GM12878 (cell line): ENCODE measurements around the gene CRX. TPM values are rescaled to one million over a fixed set of nuclear protein-coding genes. Genes with fewer than 3 reads are reported as not detected.

Experiments
- ATAC-seq: fragments of 200-7000 bp; cut with Tn5 transposase; 3 replicates; pipeline ENCODE4 v1.9.1; 2020; ENCODE audit warnings: mild to moderate bottlenecking, moderate library complexity
- BruUV-seq: library from RNA; stranded (reverse); fragments of 400-500 nt; replicated peaks from 2 replicates; lab custom pipeline; 2021; lab: Mats Ljungman, UMichigan
- CTCF ChIA-PET: fragments of 300-600 bp; sonication (Branson Sonifier 250); formaldehyde crosslinking; extraction: SDS; loops from one replicate; lab custom pipeline; 2021; ENCODE audit warnings: inconsistent platforms; lab: Yijun Ruan, JAX
- POLR2A ChIA-PET: fragments of 350-600 bp; formaldehyde crosslinking; extraction: SDS; loops from one replicate; lab custom pipeline; 2021; ENCODE audit warnings: inconsistent platforms; lab: Charles Lee
- RAD21 ChIA-PET: fragments of 300-600 bp; sonication (Branson Sonifier 250); formaldehyde crosslinking; loops from one replicate; lab custom pipeline; 2023; ENCODE audit warnings: antibody characterized with exemption; ENCODE audit not compliant: unreplicated experiment; lab: Charles Lee
- SMC1A ChIA-PET: fragments of 300-600 bp; sonication (Branson Sonifier 250); formaldehyde crosslinking; loops from one replicate; lab custom pipeline; 2023; ENCODE audit not compliant: unreplicated experiment, uncharacterized antibody; lab: Charles Lee
- DNase-seq: peaks from one replicate; pipeline ENCODE4 v3.0.0-alpha.2; 2011; ENCODE audit warnings: low read depth, low spot score
- FAIRE-seq: peaks from 3 replicates; lab custom pipeline; 2011; peaks lifted over from hg19 to GRCh38; lab: Jason Lieb, UNC
- H2AFZ ChIP-seq: 2 replicates; pipeline ENCODE4 v1.6.0; 2011; ENCODE audit warnings: low read depth, low read length, control low read depth; ENCODE audit not compliant: control insufficient read depth
- H3K27ac ChIP-seq: 2 replicates; pipeline ENCODE4 v1.5.1; 2011; ENCODE audit warnings: control low read depth; ENCODE audit not compliant: control insufficient read depth, insufficient read depth
- H3K27me3 ChIP-seq, 2 experiments: replicated peaks in 1 of 2; 2 replicates each; pipeline versions ENCODE4 v1.6.0 to v1.6.1; 2011; ENCODE audit warnings: low read length in 1 of 2; ENCODE audit not compliant: control insufficient read depth in 2 of 2, insufficient read depth in 2 of 2
- H3K36me3 ChIP-seq, 2 experiments: 2 replicates each; pipeline ENCODE4 v1.5.1; 2011; ENCODE audit warnings: low read length in 1 of 2; ENCODE audit not compliant: control insufficient read depth in 2 of 2, insufficient read depth in 2 of 2
- H3K4me1 ChIP-seq: 2 replicates; pipeline ENCODE4 v1.6.1; 2011; ENCODE audit warnings: mild to moderate bottlenecking, low read length, moderate library complexity, mixed read lengths; ENCODE audit not compliant: control insufficient read depth, insufficient read depth
- H3K4me2 ChIP-seq: 2 replicates; pipeline ENCODE4 v1.6.0; 2011; ENCODE audit warnings: control low read depth; ENCODE audit not compliant: control insufficient read depth, insufficient read depth
- H3K4me3 ChIP-seq: fragments of 200-600 bp; sonication (generic); 2 replicates; pipeline ENCODE4 v1.5.1; 2016
- H3K79me2 ChIP-seq: 2 replicates; pipeline ENCODE4 v1.6.0; 2011; ENCODE audit warnings: low read length; ENCODE audit not compliant: control insufficient read depth, insufficient read depth
- H3K9ac ChIP-seq: 2 replicates; pipeline ENCODE4 v1.8.0; 2011; ENCODE audit warnings: low read length, control low read depth, mixed read lengths; ENCODE audit not compliant: control insufficient read depth, insufficient read depth
- H3K9me3 ChIP-seq: replicated peaks from 3 replicates; pipeline ENCODE4 v1.5.1; 2011; ENCODE audit warnings: mild to moderate bottlenecking, low read length; ENCODE audit not compliant: control insufficient read depth, insufficient read depth
- H4K20me1 ChIP-seq: 2 replicates; pipeline ENCODE4 v1.6.0; 2011; ENCODE audit not compliant: control insufficient read depth, insufficient read depth
- CHD1 ChIP-seq: IDR thresholded peaks from 2 replicates; pipeline ENCODE4 v1.6.1; 2012; ENCODE audit warnings: low read depth, low read length, improper control_type of control experiment
- GABPA ChIP-seq: IDR thresholded peaks from 2 replicates; pipeline ENCODE4 v1.6.1; 2014; ENCODE audit warnings: antibody characterized with exemption, low read depth, mild to moderate bottlenecking, inconsistent platforms
- GATAD2B ChIP-seq: fragments of 450-650 bp; conservative IDR thresholded peaks from 2 replicates; pipeline ENCODE4 v1.6.1; 2017; ENCODE audit warnings: low read depth, mild to moderate bottlenecking, moderate library complexity
- PAX5 ChIP-seq: IDR thresholded peaks from 2 replicates; pipeline ENCODE4 v1.6.1; 2011; ENCODE audit warnings: low read depth, low read length, borderline replicate concordance
- PML ChIP-seq: IDR thresholded peaks from 2 replicates; pipeline ENCODE4 v1.6.1; 2012; ENCODE audit warnings: low read length, inconsistent platforms
- RELA ChIP-seq: fragments of 450-650 bp; IDR thresholded peaks from 2 replicates; pipeline ENCODE4 v1.8.0; 2014; ENCODE audit warnings: borderline replicate concordance; ENCODE audit not compliant: partially characterized antibody
- RUNX3 ChIP-seq: IDR thresholded peaks from 2 replicates; pipeline ENCODE4 v1.6.1; 2012; ENCODE audit warnings: low read length, inconsistent platforms
- SMAD5 ChIP-seq: IDR thresholded peaks from 2 replicates; pipeline ENCODE4 v1.6.1; 2016; ENCODE audit warnings: antibody characterized with exemption, low read depth
- SPI1 ChIP-seq: IDR thresholded peaks from 2 replicates; pipeline ENCODE4 v1.6.1; 2011; ENCODE audit warnings: low read depth, mild to moderate bottlenecking, low read length, moderate library complexity, borderline replicate concordance; ENCODE audit not compliant: insufficient read depth
- STAT1 ChIP-seq: fragments of 450-650 bp; conservative IDR thresholded peaks from 2 replicates; pipeline ENCODE4 v1.6.1; 2014; ENCODE audit warnings: antibody characterized with exemption, mild to moderate bottlenecking
- TCF3 ChIP-seq: IDR thresholded peaks from 2 replicates; pipeline ENCODE4 v1.6.1; 2012; ENCODE audit warnings: low read depth, mild to moderate bottlenecking, low read length, borderline replicate concordance; ENCODE audit not compliant: insufficient read depth
- WGBS: methylation state at CpG from one replicate; pipeline ENCODE4 v1.1.6; 2016; ENCODE audit warnings: low lambda C conversion rate; ENCODE audit not compliant: insufficient replicate concordance, insufficient coverage; ENCODE audit errors: missing lambda C conversion rate; 5-methylcytosine and 5-hydroxymethylcytosine counted together
- in situ Hi-C: fragments of 300-500 bp; cut with MboI; formaldehyde crosslinking; loops from 9 replicates; pipeline ENCODE4 v1.14.3; 2018; ENCODE audit warnings: mixed read lengths
- intact Hi-C: fragments of 100-400 bp; cut with micrococcal nuclease; formaldehyde crosslinking; loops from one replicate; pipeline ENCODE4 v1.14.2; 2022; ENCODE audit not compliant: unreplicated experiment
- polyA plus RNA-seq, 11 experiments: library from polyadenylated mRNA; depleted of rRNA in 4 of 11; unstranded in 6 of 11; stranded (reverse) in 5 of 11; fragments of >200 nt; fragmentation: Nextera tagmentation in 4 of 11; fragmentation: Illumina TruSeq in 1 of 11; extraction: Ambion mirVana in 4 of 11; extraction: Trizol in 1 of 11; gene quantifications; 1 replicate in 1 of 11; 2 replicates in 10 of 11; pipeline versions ENCODE4 v1.2.1 to v1.2.3, GENCODE V29; 2011 to 2016; ENCODE audit warnings: inconsistent platforms in 2 of 11, missing spikeins in 2 of 11, low read depth in 1 of 11
- total RNA-seq, 4 experiments: library from RNA; depleted of rRNA in 3 of 4; stranded (reverse); fragments of >200 nt in 3 of 4; fragmentation: Illumina TruSeq in 1 of 4; extraction: Trizol in 1 of 4; gene quantifications; 2 replicates each; pipeline versions ENCODE4 v1.2.1 to v1.2.3, GENCODE V29; 2013 to 2021
- TF ChIP-seq, protein P1 (sequence below): fragments of 450-650 bp; IDR thresholded peaks from 2 replicates; pipeline ENCODE4 v1.6.1; 2018; ENCODE audit warnings: borderline replicate concordance, mild to moderate bottlenecking; ENCODE audit not compliant: partially characterized antibody
- TF ChIP-seq, protein P2 (sequence below): IDR thresholded peaks from 2 replicates; pipeline ENCODE4 v1.6.1; 2012; ENCODE audit warnings: low read depth, low read length, improper control_type of control experiment
- TF ChIP-seq, protein P3 (sequence below): fragments of 450-650 bp; IDR thresholded peaks from 2 replicates; pipeline ENCODE4 v1.6.1; 2018; ENCODE audit warnings: mild to moderate bottlenecking, low read depth, moderate library complexity; ENCODE audit not compliant: partially characterized antibody
- TF ChIP-seq, protein P4 (sequence below): fragments of 450-650 bp; IDR thresholded peaks from 2 replicates; pipeline ENCODE4 v1.6.1; 2014; ENCODE audit warnings: mild to moderate bottlenecking

The CRX gene
- total and polyA plus RNA-seq, 10 of the 15 experiments (the other 5 are each of a cell fraction or from before 2014, with no cell fraction given) = not detected

DNA sequence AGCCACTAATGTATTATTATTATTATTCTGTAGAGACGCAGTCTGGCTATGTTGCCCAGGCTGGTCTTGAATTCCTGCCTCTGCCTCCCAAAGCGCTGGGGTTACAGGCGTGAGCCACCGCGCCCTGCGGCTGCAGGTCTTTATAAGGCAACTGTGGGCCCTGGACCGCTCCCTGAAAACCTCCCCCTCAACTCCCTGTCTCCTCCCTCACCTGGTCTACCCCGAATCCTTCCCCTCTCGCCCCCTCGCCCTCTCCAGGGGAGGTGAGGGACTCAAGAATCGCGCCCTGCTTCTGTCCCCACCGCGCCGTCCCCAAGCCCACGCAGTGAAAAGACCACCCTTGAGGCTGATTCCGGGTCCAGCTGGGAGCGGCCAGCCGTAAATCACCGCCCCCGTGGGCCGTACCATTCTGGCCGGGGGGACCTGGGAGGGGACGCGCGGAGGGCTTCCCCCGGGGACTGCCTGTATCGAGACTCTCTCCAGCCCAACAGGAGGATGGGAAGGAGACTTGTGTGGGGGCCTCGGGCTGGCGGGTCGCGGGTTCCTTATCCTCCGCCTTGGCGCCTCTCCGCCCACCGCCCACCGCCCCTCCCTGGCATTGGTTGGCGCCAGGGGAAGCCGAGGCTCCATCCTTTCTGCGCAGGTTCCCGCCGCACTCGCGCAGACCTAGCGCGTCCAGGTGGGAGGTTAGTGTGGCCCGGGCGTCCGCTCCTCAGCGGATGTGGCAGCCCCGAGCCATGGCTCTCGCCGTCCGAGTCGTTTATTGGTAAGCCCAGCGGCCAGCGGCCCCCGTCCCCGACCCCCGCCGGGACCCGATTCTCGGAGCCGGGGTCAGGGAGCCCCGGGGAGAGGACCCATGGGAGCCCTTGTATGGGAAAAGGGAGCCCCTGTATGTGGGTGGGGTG lies 43.4 kb upstream of the CRX start, which contains the start of gene SELENOW:
SELENOW (plus strand) TSS at position 655 of the 905 bp plus-strand sequence; CDS start at position 738, 83 bp downstream.
- POLR2A ChIA-PET = interaction anchor here (0.6 kb wide), 1 partner anchor 1628 kb away, joined by 5 read pairs; no protein-coding TSS in a partner anchor
- Histone ChIP-seq H3K4me2 (peak within 1 kb of the TSS; percentile 93), H3K27ac (peak within 1 kb of the TSS; percentile 90), H3K36me3 (no peaks in the 10 kb centered on the region; a peak in 1 of 4 replicates), H3K79me2 (peaks cover 18% of the 10 kb centered on the region), H3K9ac (peak within 1 kb of the TSS; percentile 73), H4K20me1 (no peaks in the 10 kb centered on the region), H3K27me3 (no peaks in the 10 kb centered on the region), H2AFZ (peak within 1 kb of the TSS; percentile 97), H3K9me3 (no peaks in the 10 kb centered on the region), H3K4me1 (peaks cover 6% of the 10 kb centered on the region), H3K4me3 (peak within 1 kb of the TSS; percentile 94)
- SMC1A ChIA-PET = no interaction called here
- RAD21 ChIA-PET = no interaction called here
- ATAC-seq (peak; percentile 99), FAIRE-seq (peak; percentile 89), DNase-seq (peak; percentile 31)
- 2% methylated on average over 53 of the region's 65 CpGs for WGBS
- in situ Hi-C loops (no loop called here), intact Hi-C loops (no loop called here)
- CTCF ChIA-PET = no interaction called here
- BruUV-seq = no TSS peak
- TF ChIP-seq PML (peak; percentile 65; the same call in 1 of the 2 replicates), GABPA (no peak), TCF3 (peak; percentile 76), SMAD5 (peak; percentile 56; the same call in 1 of the 2 replicates), GATAD2B (peak; percentile 84), RELA (peak; percentile 75), SPI1 (no peak), CHD1 (peak; percentile 98), STAT1 (peak; percentile 98), RUNX3 (no peak), PAX5 (peak; percentile 98)
- TF ChIP-seq, protein P1, sequence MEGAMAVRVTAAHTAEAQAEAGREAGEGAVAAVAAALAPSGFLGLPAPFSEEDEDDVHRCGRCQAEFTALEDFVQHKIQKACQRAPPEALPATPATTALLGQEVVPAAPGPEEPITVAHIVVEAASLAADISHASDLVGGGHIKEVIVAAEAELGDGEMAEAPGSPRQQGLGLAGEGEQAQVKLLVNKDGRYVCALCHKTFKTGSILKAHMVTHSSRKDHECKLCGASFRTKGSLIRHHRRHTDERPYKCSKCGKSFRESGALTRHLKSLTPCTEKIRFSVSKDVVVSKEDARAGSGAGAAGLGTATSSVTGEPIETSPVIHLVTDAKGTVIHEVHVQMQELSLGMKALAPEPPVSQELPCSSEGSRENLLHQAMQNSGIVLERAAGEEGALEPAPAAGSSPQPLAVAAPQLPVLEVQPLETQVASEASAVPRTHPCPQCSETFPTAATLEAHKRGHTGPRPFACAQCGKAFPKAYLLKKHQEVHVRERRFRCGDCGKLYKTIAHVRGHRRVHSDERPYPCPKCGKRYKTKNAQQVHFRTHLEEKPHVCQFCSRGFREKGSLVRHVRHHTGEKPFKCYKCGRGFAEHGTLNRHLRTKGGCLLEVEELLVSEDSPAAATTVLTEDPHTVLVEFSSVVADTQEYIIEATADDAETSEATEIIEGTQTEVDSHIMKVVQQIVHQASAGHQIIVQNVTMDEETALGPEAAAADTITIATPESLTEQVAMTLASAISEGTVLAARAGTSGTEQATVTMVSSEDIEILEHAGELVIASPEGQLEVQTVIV = peak; percentile 90
- TF ChIP-seq, protein P2, sequence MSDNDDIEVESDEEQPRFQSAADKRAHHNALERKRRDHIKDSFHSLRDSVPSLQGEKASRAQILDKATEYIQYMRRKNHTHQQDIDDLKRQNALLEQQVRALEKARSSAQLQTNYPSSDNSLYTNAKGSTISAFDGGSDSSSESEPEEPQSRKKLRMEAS = peak; percentile 10
- TF ChIP-seq, protein P3, sequence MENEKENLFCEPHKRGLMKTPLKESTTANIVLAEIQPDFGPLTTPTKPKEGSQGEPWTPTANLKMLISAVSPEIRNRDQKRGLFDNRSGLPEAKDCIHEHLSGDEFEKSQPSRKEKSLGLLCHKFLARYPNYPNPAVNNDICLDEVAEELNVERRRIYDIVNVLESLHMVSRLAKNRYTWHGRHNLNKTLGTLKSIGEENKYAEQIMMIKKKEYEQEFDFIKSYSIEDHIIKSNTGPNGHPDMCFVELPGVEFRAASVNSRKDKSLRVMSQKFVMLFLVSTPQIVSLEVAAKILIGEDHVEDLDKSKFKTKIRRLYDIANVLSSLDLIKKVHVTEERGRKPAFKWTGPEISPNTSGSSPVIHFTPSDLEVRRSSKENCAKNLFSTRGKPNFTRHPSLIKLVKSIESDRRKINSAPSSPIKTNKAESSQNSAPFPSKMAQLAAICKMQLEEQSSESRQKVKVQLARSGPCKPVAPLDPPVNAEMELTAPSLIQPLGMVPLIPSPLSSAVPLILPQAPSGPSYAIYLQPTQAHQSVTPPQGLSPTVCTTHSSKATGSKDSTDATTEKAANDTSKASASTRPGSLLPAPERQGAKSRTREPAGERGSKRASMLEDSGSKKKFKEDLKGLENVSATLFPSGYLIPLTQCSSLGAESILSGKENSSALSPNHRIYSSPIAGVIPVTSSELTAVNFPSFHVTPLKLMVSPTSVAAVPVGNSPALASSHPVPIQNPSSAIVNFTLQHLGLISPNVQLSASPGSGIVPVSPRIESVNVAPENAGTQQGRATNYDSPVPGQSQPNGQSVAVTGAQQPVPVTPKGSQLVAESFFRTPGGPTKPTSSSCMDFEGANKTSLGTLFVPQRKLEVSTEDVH = peak; percentile 17
- TF ChIP-seq, protein P4, sequence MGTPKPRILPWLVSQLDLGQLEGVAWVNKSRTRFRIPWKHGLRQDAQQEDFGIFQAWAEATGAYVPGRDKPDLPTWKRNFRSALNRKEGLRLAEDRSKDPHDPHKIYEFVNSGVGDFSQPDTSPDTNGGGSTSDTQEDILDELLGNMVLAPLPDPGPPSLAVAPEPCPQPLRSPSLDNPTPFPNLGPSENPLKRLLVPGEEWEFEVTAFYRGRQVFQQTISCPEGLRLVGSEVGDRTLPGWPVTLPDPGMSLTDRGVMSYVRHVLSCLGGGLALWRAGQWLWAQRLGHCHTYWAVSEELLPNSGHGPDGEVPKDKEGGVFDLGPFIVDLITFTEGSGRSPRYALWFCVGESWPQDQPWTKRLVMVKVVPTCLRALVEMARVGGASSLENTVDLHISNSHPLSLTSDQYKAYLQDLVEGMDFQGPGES = peak; percentile 35; the same call in 1 of the 2 replicates
